ENCODE data around the gene RNPEP.
"Not testable (repeated sequence)": the region's sequence is repeated elsewhere in the genome, so short reads cannot be mapped to it uniquely, and the experiment has no call there.

Gene RNPEP

GRCh38 chr1:201982623-201983379, at the start of gene RNPEP:
RNPEP (plus strand) TSS chr1:201982648; CDS start chr1:201982667, 19 bp downstream.
- DNase-seq, result peak; percentile 73

GRCh38 chr1:201933840-201934430, 48.5 kb upstream of the RNPEP start:
- DNase-seq, result no peak

DNA sequence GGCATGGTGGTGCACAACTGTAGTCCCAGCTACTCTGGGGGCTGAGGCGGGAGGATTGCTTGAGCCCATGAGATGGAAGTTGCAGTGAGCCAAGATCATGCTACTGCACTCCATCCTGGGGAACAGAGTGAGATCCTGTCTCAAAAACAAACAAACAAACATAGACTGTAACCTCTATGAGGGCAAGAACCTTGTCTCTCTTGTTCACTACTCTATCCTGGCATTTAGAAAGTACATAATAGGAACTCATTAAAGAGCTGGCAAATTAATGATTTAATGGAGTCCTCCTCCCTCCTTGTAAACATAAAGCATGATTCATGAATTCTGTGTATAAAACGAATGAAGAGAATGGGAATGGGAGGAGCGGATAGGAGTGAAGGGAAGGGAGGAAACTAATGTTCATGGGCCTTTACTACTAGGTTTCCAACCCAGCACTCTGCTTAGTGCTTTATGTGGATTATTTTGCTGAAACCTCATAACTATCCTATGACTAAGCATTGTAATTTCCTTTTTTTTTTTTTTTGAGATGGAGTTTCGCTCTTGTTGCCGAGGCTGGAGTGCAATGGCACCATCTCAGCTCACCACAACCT, 44.7 kb upstream of the RNPEP start:
- DNase-seq, result peak; percentile 85

DNA sequence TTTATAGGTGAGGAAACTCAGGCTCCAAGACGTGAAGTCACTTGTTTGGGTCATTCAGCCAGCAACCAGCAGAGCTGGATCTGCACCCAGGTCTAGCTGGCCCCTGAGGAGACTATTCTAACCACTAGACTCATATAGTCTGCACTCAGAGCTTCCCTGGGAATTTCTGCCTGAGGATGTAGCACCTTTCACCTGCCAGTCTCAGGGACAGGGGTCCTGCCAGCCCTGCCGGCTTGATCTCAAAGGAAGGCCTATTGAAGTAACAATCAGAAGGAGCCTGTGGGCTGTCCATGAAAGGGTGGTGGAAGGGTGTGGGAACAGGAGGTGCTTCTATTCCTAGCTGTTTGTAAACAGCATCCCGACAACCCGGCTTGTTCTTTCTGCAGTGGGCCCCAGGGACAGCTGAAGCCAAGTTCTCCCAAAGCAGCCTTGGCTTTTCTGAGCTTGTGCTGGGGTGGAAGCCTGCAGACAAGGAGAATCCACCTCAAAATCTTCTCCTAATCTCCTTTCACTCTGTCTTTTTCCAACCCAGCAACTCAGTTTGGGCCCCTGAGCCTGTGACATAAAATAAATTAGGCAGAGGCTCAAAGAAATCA, 43.9 kb upstream of the RNPEP start:
- DNase-seq, result no peak

- no peak for DNase-seq
Observed at GRCh38 chr1:201939148-201939547, 43.3 kb upstream of the RNPEP start.

DNA sequence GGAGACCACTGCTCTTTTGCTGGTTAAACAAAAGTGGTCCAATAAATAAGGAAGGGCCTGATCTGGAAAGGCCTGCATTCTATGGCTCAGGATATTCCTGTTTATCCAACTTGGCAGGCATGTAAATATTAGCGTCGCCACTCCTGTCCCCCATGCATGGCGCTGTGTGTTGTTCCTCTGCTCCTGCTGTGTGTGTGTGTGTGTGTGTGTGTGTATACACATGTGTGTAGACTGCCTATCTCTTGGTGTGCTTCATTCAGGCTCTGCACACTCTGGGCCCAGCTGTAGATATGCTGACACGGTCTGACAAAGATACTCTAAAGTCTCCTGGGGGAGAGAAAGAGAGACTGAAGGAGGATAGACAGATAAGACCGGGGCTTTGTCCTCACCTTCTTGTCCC, 42.9 kb upstream of the RNPEP start:
- no peak for DNase-seq

DNA sequence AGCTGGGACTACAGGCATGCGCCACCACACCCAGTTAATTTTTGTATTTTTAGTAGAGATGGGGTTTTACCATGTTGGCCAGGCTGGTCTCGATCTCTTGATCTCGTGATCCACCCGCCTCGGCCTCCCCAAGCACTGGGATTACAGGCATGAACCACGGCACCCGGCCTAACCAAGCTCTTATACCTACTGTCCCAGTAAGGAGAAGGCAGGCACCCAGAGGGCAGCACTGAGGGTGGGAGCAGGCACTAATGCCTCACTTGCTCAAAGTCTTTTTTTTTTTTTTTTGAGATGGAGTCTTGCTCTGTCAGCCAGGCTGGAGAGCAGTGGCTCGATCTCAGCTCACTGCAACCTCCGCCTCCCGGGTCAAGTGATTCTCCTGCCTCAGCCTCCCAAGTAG, 42.1 kb upstream of the RNPEP start:
- not testable (repeated sequence) for DNase-seq

GRCh38 chr1:201941420-201942128, 40.9 kb upstream of the RNPEP start:
- DNase-seq, result no peak

- DNase-seq, result no peak
Observed at GRCh38 chr1:201942129-201942495, 40.3 kb upstream of the RNPEP start.

DNA sequence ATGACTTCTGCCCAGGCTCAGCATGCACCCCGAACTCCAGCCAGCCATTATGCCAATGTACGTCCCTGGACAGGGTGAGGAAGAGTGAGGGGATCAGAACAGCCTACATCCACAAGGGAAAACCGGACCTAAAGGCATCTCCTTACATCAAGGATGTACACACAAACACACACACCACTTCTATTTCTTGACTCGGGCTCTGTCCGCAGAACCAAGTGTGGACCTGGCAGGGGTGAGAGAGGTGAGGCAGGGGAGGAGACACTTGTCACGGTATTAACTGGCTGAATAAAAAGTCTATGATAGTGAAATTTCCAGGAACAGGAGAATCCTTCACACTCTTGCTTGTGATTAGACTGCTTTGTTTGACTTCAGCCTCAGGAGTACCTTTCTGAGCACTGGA, 38.4 kb upstream of the RNPEP start:
- no peak for DNase-seq

DNA sequence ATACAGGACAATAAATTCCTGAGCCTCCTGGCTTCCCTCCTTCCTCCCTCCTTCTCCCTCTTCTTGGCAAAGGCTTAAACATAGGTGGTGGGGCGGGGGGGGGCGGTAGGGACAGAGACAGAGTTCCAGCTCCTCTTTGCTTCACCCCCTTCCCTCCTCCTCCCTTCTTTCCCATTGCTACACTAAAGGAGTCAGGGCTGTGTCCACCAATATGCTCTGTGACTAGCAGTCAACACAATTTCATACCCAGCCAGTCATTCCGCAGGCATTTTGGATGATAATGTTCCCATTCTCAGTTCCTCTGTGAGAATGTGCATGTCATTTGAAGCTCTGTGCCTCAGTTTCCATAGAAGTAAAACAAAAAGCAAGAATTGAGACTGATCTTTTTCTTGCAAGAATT, 37.8 kb upstream of the RNPEP start:
- DNase-seq, result no peak

GRCh38 chr1:201945157-201945556, 37.3 kb upstream of the RNPEP start:
- no peak for DNase-seq

GRCh38 chr1:201945863-201946223, 36.6 kb upstream of the RNPEP start:
- DNase-seq, result no peak

DNA sequence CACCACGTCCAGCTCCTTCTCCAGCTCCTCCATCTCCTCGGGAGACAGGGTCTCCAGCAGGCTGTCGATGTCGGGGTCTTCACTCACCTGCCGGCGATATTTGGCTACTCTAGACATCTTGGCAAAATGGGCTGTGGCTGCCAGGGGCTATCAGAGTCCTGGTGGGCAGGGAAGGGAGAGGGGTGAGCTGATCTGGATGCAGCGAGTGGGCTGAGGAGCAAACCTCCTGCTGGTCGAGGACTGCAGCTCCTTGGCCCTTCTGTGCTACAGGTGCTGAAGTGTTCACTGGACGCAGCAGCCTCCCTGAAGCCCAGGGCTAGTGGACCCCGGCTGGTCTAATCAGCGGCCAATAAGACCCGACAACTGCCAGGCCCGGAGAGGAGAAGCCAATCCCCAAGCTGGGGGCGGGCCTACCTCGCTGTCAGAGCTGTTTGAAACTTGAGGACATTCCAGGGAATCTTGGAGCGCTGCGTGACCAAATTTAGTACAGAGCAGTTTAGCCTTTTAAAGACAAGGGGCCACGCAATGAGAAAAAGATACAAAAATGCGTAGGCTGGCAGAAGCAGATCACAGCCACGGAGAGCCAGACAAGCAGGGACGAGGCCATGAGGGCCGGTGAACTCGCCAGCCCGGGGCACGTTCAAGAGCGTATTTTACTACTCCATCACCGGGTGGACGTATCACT, 36.1 kb upstream of the RNPEP start, which contains the start of gene LMOD1:
TSS of gene LMOD1 (minus strand) at position 325 of the 685 bp plus-strand sequence. CDS start at position 117, 208 bp downstream.
- DNase-seq, result peak; percentile 96

DNA sequence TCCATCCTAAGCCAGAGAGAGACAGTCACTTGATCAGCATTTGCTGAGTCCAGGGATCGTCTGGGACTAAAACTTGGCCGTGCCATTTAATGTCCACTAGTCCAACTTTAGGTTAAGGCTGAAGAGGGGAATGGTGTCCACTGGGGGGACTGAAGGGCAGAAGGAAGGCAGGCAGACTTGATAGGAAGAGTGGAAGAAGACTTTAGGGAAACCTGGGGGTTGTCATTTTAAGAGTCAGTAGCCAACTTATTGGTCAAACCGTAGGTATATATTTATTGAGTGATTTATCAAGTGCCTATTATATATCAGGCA, 34.8 kb upstream of the RNPEP start:
- no peak for DNase-seq

DNA sequence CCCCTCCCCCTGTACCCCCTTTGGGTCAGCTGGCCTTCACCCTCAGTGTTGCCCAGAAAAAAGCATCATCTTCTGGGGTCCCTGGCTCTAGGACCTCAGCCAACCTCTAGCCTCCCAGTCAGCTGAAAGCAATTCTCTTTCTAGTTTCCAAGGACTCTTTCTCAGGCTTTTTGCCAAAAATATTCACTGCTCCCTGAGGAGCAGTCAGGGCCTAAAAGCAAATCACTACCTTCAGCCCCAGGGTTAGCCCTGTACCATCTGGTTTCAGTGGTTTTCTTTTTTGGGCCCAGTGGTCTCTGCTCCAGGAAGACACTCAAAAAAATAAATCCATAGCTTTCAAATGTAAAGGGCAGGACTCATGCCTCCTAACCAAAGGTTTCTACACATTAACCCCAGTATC, 33.0 kb upstream of the RNPEP start:
- DNase-seq, result peak; percentile 48

GRCh38 chr1:201954263-201955008, 28.0 kb upstream of the RNPEP start:
- no peak for DNase-seq

DNA sequence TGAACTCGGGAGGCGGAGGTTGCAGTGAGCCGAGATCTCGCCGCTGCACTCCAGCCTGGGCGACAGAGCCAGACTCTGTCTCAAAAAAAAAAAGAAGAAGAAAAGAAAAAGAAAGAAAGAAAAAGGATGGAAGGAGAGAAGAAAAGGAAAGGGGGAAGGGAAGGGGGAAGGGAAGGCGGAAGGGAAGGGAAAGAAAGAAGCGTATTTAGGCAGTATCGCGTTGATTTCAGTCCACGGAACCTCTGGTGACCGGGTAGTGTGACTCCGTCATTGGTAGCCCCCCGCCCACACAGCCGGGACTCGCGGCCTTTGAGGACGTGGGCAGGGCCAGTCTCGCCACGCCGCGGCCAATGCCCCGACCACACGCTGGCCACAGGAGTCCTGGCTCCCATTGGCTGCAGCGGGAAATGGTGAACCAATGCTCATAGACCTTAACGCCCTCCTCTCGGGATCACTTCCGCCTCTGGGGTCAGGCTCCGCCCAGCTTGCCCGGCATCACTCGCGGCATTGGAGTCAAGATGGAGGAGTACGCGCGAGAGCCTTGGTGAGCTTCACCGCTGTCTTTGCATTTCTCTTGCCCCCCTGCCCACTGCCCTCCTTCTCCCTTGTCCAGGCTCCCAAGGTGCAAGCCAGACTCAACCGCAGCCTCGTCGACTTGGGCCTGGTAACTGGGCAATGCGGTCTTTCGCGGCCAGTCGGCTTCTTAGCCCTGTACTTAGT, 27.3 kb upstream of the RNPEP start, which contains the start of gene TIMM17A:
TSS of gene TIMM17A (plus strand) at position 495 of the 720 bp plus-strand sequence. CDS start at position 519, 24 bp downstream.
- peak; percentile 99 for DNase-seq

DNA sequence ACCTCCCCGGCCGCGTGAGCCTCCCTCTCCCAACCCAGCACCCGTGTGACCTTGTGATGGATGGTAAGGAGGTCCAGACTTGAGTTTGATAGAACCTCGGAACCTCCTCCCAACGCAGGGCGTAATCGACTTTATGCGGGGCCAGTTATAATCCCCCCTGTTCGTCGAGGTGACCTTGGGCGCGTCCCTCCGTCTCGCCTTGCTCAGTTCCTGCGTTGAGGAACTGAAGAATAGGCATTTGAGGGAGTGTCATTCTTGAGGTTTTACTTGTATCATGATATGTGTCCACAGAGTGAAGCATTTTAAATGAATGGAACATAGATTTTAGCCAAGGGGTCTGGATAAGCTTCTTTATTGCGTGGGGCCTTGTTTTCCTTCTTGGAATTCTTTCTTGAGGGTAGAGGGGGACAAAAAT, 26.7 kb upstream of the RNPEP start:
- no peak for DNase-seq

- no peak for DNase-seq
Observed at GRCh38 chr1:201958348-201958747, 24.1 kb upstream of the RNPEP start.

- DNase-seq, result not testable (repeated sequence)
Observed at GRCh38 chr1:201962382-201962781, 20.1 kb upstream of the RNPEP start.

All from fibroblast of skin of right biceps (primary cell).